Muscle of arm (tissue), 12 donors: ENCODE data around the gene RIMS3. TPM values are rescaled to one million over a fixed set of nuclear protein-coding genes. Genes with fewer than 3 reads are reported as not detected.

Source experiments
- DNase-seq: peaks from one replicate; pipeline ENCODE4 v3.0.0-alpha.2; 2013
- polyA plus RNA-seq, 12 donors: library from polyadenylated mRNA; unstranded; fragments of 120-200 nt; gene quantifications; one replicate each; pipeline ENCODE4 v1.2.1, GENCODE V29; 2013; ENCODE audit not compliant: insufficient read length in 12 of 12

Gene RIMS3
- polyA plus RNA-seq, 12 donors, result 0.27 to 3.7 (median 0.61) TPM; not detected in 1

GRCh38 chr1:40657046-40657445, 8.4 kb downstream of the RIMS3 start:
- DNase-seq, result no peak

GRCh38 chr1:40653851-40654537, 11.5 kb downstream of the RIMS3 start:
- no peak for DNase-seq

- DNase-seq, result no peak
These were observed 12.5 kb downstream of the RIMS3 start for GRCh38 chr1:40652979-40653378.

- no peak for DNase-seq
These were observed 13.0 kb downstream of the RIMS3 start for GRCh38 chr1:40652468-40652867.

- DNase-seq, result no peak
These were observed 14.2 kb downstream of the RIMS3 start for GRCh38 chr1:40651138-40651857.

GRCh38 chr1:40650075-40650474, 15.4 kb downstream of the RIMS3 start:
- no peak for DNase-seq

GRCh38 chr1:40649592-40649930, 15.9 kb downstream of the RIMS3 start:
- DNase-seq, result no peak

- no peak for DNase-seq
These were observed 16.4 kb downstream of the RIMS3 start for GRCh38 chr1:40648928-40649591.

GRCh38 chr1:40648200-40648599, 17.3 kb downstream of the RIMS3 start:
- DNase-seq, result no peak

- no peak for DNase-seq
These were observed 19.2 kb downstream of the RIMS3 start for GRCh38 chr1:40646315-40646714.

- DNase-seq, result no peak
These were observed 20.3 kb downstream of the RIMS3 start for GRCh38 chr1:40645118-40645680.

- DNase-seq, result no peak
These were observed 23.8 kb downstream of the RIMS3 start for GRCh38 chr1:40641601-40642242.

GRCh38 chr1:40640314-40641076, 25.0 kb downstream of the RIMS3 start:
- DNase-seq, result no peak

- no peak for DNase-seq
These were observed 27.1 kb downstream of the RIMS3 start for GRCh38 chr1:40638097-40639036.

- DNase-seq, result no peak
These were observed 27.9 kb downstream of the RIMS3 start for GRCh38 chr1:40637470-40638007.

GRCh38 chr1:40636777-40637176, 28.7 kb downstream of the RIMS3 start:
- no peak for DNase-seq

GRCh38 chr1:40635763-40636500, 29.6 kb downstream of the RIMS3 start:
- DNase-seq, result no peak

GRCh38 chr1:40634901-40635655, 30.4 kb downstream of the RIMS3 start:
- no peak for DNase-seq
